GM18508 (cell line): ENCODE measurements around the gene ROR2.

Experiments
- ATAC-seq: cut with Tn5 transposase; IDR thresholded peaks from one replicate; pipeline ENCODE4 v1.9.1; 2021; ENCODE audit warnings: moderate number of reproducible peaks; ENCODE audit not compliant: insufficient read depth, unreplicated experiment

Gene ROR2

GRCh38 chr9:91884696-91885687, 65.0 kb downstream of the ROR2 start:
- ATAC-seq = no peak

DNA sequence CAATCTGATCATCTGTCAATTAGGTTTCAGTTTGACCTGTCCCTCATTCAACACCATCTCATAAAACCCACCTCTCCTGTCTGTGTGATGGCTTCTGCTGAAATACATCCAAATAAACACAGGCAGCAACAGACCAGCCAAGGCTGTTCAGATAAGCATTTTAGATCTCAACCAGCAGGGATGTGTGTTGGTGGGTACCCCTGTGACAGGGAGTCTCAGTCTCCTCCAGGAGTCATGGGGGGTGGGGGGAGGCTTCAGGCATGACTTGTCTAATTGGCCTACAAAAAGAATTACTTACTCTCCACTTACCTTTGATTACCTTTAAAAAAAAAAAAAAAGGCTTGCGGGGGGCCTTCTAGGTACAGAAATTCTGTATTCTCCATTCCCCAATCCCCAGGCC, 65.9 kb downstream of the ROR2 start:
- no peak for ATAC-seq

- ATAC-seq = no peak
Observed at GRCh38 chr9:91883503-91883902, 66.5 kb downstream of the ROR2 start.

DNA sequence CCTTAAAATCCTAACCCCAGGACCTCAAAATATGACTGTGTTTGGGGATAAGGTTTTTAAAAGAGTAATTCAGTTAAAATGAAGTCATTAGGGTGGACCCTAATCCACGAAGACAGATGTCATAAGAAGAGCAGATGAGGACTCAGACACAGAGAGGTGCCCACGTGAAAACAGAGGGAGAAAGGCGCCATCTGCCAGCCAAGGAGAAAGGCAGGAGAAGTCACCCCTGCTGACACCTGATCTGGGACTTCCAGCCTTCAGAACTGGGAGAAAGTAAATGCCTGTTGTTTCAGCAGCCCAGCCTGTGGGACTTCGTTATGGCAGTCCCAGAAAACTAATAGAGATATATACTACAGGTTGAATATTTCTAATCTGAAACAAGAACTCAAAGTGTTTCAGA, 67.4 kb downstream of the ROR2 start:
- ATAC-seq = no peak

DNA sequence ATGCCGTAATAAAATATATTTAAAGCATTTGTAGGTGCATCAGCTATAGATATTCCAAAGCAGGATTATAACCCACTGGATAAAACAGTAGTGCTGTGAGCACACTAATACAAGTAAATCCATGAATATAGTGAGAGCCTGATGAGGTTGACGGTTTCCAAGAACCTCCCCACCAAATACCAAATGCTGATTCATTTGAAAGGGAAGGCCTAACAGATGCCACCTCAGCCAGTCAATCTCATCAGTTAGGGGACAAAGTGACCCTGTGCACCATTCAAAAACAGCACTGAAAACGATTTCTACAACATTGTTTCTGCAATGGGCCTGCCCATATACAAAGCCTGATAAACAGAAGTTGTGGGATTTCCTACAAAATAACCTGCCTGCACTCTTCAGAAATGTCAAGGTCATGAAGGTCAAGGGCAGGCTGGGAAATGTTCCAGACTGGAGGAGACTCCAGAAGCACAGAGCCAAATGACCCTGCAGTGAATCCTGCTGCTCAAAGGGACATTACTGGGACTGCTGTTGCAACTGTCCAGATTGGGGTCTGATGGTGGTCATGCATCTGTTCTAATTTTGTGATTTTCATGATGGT, 69.6 kb downstream of the ROR2 start:
- no peak for ATAC-seq

- no peak for ATAC-seq
Observed at GRCh38 chr9:91879231-91879630, 70.8 kb downstream of the ROR2 start.

GRCh38 chr9:91873637-91874051, 76.4 kb downstream of the ROR2 start:
- ATAC-seq = no peak

- no peak for ATAC-seq
Observed at GRCh38 chr9:91868732-91869391, 81.2 kb downstream of the ROR2 start.

DNA sequence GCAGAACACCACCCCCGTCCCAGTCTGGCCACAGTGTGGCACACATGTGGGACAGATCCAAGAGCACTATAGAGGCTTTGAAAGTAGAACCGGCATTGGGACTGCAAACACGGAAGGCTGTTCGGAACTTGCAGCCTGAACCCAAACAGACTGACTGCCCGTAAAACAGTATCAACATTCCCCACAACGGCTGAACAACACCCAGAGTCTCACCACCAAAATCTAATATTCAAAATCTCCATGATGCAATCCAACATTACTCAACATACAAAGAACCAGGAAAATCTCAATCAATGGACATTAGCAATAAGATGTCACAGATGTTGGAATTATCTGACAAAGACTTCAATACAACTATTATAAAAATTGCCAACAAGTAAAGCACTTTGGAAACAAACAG, 82.3 kb downstream of the ROR2 start:
- no peak for ATAC-seq

DNA sequence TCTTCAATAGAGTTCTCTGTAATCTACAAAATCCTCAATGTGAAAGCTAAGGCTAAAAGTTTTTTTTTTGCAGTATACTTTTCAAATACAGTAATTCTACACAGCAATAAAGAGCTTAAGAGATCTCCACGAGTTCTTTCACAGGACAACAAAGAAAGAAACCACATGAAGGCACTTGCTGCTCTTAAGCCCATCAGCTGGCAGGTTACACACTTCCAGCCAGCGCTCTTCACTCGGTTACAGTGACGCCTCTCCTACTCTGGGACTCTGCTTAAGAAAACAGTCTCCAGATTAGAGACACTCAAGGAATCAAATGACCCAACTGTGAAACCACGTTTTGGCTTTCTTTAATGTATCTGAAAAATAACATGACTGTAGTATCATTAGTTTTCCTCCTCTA, 85.0 kb downstream of the ROR2 start:
- no peak for ATAC-seq

DNA sequence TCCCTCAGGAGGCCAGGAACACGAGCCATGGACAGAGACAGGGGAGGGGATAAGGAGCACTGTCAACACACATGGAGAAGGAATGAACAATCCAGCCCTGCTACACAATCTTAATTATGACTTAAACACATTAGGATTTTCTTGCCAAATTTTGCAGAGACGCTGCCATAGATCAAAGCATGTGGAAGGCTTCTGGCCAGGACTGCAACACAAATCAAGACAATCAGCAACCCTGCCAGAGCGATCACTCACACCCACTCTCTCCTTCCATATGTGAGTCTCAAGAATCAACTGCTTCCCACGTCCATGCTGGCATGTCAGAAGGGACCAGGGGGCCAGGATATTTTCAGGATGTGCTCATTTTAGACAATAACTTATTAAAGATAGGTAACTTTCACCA, 85.6 kb downstream of the ROR2 start:
- no peak for ATAC-seq

GRCh38 chr9:91863469-91863868, 86.6 kb downstream of the ROR2 start:
- ATAC-seq = no peak

DNA sequence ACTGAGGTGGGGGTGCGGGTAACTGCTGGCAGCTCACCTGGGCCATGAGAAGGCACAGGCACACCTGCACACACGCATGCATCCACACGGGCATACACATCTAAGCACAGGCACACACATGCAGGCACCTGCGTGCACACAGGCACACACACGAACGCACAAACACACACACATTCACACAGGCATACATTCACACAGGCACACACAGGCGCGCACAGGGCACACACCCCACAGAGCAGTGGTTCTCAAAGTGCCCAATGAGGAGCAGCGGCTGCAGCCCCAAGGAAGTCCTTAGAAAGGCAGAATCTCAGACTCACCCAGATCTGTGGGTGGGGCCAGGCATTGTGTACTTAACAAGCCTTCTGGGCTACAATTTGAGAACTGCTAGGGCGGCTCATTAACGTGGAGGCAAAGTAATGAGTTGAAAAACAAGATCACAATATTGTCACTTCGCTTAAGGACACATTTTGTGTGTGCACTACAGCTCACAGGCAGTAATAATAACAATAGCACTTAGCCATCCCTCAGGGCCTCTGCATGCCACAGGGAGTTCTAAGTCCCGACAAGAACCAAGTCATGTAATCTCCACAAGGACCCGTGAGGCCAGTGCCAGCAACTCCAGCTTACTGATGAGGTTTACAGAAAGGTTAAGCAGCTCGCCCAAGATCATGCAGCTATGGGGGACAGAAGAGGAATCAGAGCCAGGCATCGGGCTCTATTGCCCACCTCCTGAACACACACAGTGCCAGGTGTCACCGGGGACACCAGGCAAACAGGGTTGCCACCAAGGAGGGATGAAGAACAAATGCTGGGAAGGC, 91.6 kb downstream of the ROR2 start:
- no peak for ATAC-seq

DNA sequence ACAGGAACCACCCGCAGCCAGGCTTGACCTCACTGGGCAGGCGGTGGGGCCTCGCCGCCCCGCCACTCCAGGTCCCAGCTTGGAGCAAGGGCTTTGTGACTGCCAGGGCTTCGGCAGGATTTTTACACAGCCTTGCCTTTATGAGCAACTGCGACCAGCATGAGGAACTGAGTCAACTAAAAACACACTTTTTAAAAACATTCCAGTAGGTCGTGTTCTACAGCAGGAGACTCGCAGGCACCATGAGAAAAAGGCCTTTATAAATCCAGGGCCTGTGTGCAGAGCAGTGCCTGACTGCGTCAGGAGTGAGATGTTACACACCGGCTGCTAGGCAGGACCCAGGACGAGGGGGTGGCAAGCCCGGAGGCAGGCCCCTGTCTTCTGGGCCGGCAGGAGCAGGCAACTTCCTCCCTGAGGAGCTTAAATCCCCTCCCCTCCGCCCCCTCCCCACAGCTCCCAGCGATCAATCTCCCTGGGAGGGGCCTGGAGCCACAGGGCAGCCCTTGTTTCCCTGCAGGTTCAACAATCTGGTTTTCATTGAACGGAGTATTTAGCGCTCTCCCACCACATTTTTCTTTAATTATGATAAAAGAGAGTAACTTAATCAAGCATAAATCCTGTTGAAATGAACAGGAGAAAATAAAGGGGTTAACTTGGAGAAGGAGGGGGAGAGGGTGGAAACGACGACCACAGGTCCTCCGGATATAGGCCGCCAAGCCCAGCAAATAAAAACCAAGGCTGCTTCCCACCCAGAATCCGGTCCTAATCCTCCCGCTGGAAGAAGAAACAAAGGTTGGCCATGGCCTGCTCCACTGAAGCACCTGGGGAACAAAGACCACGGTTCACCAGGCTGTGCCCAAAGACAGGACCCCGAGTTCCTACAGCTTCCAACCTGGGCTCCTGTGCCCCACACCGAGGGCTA, 92.5 kb downstream of the ROR2 start:
- ATAC-seq = no peak

- no peak for ATAC-seq
Observed at GRCh38 chr9:91856419-91856818, 93.6 kb downstream of the ROR2 start.

DNA sequence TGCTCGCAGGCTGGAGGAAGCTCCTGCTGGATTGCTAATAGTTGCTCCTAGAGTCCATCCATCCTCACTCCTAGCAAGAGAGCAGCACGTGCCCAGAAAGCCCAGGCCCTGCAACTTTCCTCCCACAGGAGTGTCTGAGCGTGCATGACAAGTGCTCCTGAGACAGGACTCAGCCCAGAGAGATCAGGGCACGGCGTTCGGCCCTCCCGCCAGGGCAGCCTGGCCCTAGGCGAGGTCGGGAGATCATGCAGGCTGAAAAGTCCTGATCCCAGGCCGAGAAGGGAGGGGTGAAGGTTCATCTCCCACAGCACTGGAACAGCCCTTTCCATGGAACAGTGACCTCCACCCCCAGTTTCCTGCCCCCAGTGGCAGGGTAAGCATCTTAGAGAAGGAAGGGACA, 94.8 kb downstream of the ROR2 start:
- no peak for ATAC-seq

- ATAC-seq = no peak
Observed at GRCh38 chr9:91852801-91853347, 97.2 kb downstream of the ROR2 start.

DNA sequence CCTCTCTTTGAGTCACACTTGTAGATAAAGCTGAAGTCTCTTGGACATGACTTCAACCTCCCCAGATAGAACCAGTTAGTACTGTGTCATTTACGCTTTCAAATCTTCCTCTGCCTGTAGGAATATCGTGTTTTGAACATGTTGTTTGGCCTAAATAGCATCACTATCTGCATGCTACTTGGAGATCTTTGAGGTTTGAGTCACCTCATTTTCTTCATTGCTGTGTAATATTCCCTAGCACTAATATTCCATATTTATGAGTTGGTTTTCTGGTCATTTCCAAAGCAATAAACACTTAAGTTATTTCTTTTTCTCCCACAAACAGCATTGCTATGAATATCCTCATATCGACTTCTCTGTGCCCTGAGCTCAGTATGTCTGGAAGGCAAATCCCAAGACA, 100.3 kb downstream of the ROR2 start:
- ATAC-seq = no peak

DNA sequence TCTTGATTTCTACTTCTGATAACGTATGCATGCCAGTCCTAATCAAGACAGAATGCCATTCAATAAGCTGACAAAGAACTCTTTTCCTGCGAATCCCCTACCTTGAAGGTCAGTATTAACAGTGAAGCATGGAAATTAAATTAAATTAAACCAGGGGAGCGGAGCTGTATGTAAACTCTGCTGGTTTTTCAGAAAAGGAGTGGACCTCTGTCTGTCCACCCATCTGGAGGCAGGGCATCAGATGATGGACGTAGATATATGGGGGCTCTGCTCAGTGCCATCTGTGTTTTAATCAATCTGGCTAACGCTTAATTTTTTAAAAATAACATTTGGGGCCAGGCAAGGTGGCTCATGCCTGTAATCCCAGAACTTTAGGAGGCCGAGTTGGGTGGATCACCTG, 101.9 kb downstream of the ROR2 start:
- no peak for ATAC-seq
